ENCODE measurements around the gene KIF18B. TPM values are rescaled to one million over a fixed set of nuclear protein-coding genes. Genes with fewer than 3 reads are reported as not detected.

The KIF18B gene
- total and polyA plus RNA-seq, 9 donors, result 0.10 to 0.79 (median 0.17) TPM; not detected in 3

GRCh38 chr17:44982113-44982702 lies 34.6 kb upstream of the KIF18B start:
- TF ChIP-seq POLR2A (IDR thresholded peaks at IDR 0.05) (no peak), EP300 (IDR thresholded peaks at IDR 0.05) (no peak), CTCF (IDR thresholded peaks at IDR 0.05) (no peak)
- Histone ChIP-seq H3K9me3 (no peaks in the 10 kb centered on the region), H3K4me3 (no peak overlapping the region), H3K27ac (no peak overlapping the region), H3K36me3 (no peaks in the 10 kb centered on the region), H3K27me3 (no peaks in the 10 kb centered on the region), H3K4me1 (ENCODE audit: insufficient read depth) (peaks cover 20% of the 10 kb centered on the region)
- DNase-seq, result no peak
- intact Hi-C loops (cut with DNase I), result no loop called here
- whole genome bisulfite sequencing, 3 donors, result 94 to 97% (median 97%) methylated on average over 3 of the region's 3 CpGs

DNA sequence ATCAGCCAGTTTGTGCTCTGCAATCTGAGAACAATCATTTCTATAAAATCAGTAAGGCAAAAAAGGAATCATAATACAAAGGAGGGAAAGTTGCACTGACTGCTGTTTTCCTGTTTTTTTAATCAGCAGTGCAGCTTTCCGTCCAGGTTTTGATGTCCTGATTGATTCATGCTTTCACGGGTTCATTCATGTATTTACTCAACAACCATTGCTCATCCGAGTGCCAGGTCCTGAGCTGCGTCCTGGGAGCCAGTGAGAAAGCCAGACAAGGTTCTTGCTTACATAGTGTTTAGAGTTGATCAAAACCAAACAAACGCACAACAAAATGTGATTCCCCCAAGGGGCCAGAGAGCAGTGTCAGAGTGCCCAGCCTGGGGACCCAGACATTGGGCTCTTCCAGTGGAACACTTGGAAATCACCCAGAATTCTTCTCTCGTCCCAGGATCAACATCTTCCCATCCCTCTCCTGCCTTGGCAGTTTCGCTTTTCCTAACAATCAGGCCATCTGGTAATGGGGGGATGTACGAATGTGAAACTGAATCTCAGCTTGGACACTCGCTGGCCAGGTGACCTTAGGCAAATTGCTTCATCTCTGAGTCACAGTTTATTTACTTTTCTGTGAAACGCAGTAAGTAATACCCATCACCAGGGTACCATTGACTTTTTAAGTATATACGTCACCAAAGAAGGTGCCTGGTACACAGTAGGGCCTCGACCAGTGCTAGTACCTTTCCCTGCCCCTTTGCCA lies 33.8 kb upstream of the KIF18B start:
- Histone ChIP-seq H3K27ac (peak overlapping the region in 1 of 2 donors; percentile 19), H3K36me3 (no peaks in the 10 kb centered on the region), H3K9me3 (no peaks in the 10 kb centered on the region), H3K27me3 (no peaks in the 10 kb centered on the region), H3K4me3 (no peak overlapping the region), H3K4me1 (ENCODE audit: insufficient read depth) (peaks cover 24% of the 10 kb centered on the region)
- TF ChIP-seq EP300 (IDR thresholded peaks at IDR 0.05) (no peak), POLR2A (IDR thresholded peaks at IDR 0.05) (no peak), CTCF (IDR thresholded peaks at IDR 0.05) (no peak)
- no peak for DNase-seq
- intact Hi-C loops (cut with DNase I), result no loop called here
- 23 to 45% (median 34%) methylated on average over 12 of the region's 12 CpGs for WGBS, 3 donors

- Histone ChIP-seq H3K4me1 (ENCODE audit: insufficient read depth) (peaks cover 24% of the 10 kb centered on the region), H3K9me3 (no peaks in the 10 kb centered on the region), H3K27me3 (no peaks in the 10 kb centered on the region), H3K27ac (peak overlapping the region; percentile 37 to 64), H3K36me3 (no peaks in the 10 kb centered on the region), H3K4me3 (no peak overlapping the region)
- DNase-seq, result peak; percentile 68 to 80 (median 78)
- intact Hi-C loops (cut with DNase I), result loop anchor here in 1 of 4 donors (5.0 kb wide), 1 partner anchor 33 kb away; no protein-coding TSS in a partner anchor
- 11 to 12% (median 11%) methylated on average over 9 of the region's 9 CpGs for WGBS, 3 donors
- TF ChIP-seq POLR2A (IDR thresholded peaks at IDR 0.05) (no peak), EP300 (IDR thresholded peaks at IDR 0.05) (no peak), CTCF (IDR thresholded peaks at IDR 0.05) (no peak)
Observed at GRCh38 chr17:44979426-44979995, 31.9 kb upstream of the KIF18B start.

DNA sequence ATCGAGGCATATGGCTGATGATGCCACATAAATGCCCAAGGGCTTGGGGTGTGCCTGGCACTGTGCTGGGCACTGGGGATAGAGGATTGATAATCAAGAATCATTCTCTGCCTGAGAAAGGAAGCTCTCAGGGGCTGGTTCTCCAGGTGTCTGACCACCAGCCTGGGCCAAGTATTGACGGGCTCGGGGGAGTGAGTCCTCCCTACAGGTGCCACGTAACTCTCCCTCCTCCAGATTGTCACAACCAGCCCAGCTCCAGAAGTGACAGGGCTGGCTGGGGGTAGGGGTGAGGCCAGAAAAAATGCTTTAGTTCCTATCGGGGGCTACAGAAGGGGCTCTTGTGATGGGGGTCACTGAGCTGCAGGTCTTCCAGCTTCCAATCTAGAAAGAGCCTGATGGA lies 31.2 kb upstream of the KIF18B start:
- no peaks in the 10 kb centered on the region for H3K27me3 ChIP-seq
- H3K27ac ChIP-seq, result peak overlapping the region in 1 of 2 donors; percentile 64
- no peak for DNase-seq
- intact Hi-C loops (cut with DNase I), result loop anchor here in 1 of 4 donors (5.0 kb wide), 1 partner anchor 33 kb away; no protein-coding TSS in a partner anchor
- peaks cover 24% of the 10 kb centered on the region for H3K4me1 ChIP-seq (ENCODE audit: insufficient read depth)
- H3K4me3 ChIP-seq, result no peak overlapping the region
- no peak for TF ChIP-seq EP300 (IDR thresholded peaks at IDR 0.05)
- no peak for TF ChIP-seq POLR2A (IDR thresholded peaks at IDR 0.05)
- TF ChIP-seq CTCF (IDR thresholded peaks at IDR 0.05), result no peak
- 79 to 90% (median 83%) methylated on average over 5 of the region's 5 CpGs for WGBS, 3 donors
- H3K9me3 ChIP-seq, result no peaks in the 10 kb centered on the region
- H3K36me3 ChIP-seq, result no peaks in the 10 kb centered on the region
